ENCODE results near the gene DNPH1. TPM values are rescaled to one million over a fixed set of nuclear protein-coding genes. Genes with fewer than 3 reads are reported as not detected.

DNPH1 gene
- polyA plus RNA-seq, 2 of the 4 experiments (the other 2 are of a cell fraction) = 63.2 to 82.0 TPM

GRCh38 chr6:43235841-43236240 lies 6.6 kb upstream of the DNPH1 start:
- POLR2A ChIA-PET = no interaction called here
- DNase-seq (ENCODE audit: low read depth in 1 of 2, low spot score in 1 of 2) (no peak), FAIRE-seq (no peak), ATAC-seq (no peak)
- no peak overlapping the region for H3K4me2 ChIP-seq
- H3K4me3 ChIP-seq = no peak overlapping the region
- H3K27ac ChIP-seq = no peak overlapping the region
- CTCF ChIA-PET = no interaction called here
- peaks cover 7% of the 10 kb centered on the region; the same call in 1 of the 3 replicates for H3K9me3 ChIP-seq
- H3K4me1 ChIP-seq = no peaks in the 10 kb centered on the region
- 53% methylated on average over 2 of the region's 2 CpGs for WGBS (ENCODE audit: missing lambda C conversion rate)
- no peak for TF ChIP-seq POLR2A (IDR thresholded peaks at IDR 0.05; ENCODE audit: low read length)
- no peak for TF ChIP-seq PBX3 (IDR thresholded peaks at IDR 0.05)
- TF ChIP-seq CHD2 (IDR thresholded peaks at IDR 0.05; ENCODE audit: low read length, partially characterized antibody) = no peak
- no peak for TF ChIP-seq POLR2AphosphoS2 (conservative IDR thresholded peaks at IDR 0.05; ENCODE audit: low read length)
- no peak for TF ChIP-seq KDM5A (IDR thresholded peaks at IDR 0.05)
- TF ChIP-seq HOXB13 (CRISPR knock-in tag; IDR thresholded peaks at IDR 0.05; ENCODE audit: low read depth) = no peak
- no peak for TF ChIP-seq RAD21 (conservative IDR thresholded peaks at IDR 0.05 in 1 of 2, IDR thresholded peaks at IDR 0.05 in 1 of 2)
- TF ChIP-seq BHLHE40 (IDR thresholded peaks at IDR 0.05; ENCODE audit: low read depth, low read length) = no peak
- no peak for TF ChIP-seq FOSB (CRISPR knock-in tag; IDR thresholded peaks at IDR 0.05)
- TF ChIP-seq, protein P1, sequence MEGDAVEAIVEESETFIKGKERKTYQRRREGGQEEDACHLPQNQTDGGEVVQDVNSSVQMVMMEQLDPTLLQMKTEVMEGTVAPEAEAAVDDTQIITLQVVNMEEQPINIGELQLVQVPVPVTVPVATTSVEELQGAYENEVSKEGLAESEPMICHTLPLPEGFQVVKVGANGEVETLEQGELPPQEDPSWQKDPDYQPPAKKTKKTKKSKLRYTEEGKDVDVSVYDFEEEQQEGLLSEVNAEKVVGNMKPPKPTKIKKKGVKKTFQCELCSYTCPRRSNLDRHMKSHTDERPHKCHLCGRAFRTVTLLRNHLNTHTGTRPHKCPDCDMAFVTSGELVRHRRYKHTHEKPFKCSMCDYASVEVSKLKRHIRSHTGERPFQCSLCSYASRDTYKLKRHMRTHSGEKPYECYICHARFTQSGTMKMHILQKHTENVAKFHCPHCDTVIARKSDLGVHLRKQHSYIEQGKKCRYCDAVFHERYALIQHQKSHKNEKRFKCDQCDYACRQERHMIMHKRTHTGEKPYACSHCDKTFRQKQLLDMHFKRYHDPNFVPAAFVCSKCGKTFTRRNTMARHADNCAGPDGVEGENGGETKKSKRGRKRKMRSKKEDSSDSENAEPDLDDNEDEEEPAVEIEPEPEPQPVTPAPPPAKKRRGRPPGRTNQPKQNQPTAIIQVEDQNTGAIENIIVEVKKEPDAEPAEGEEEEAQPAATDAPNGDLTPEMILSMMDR (IDR thresholded peaks at IDR 0.05) = no peak
- TF ChIP-seq SREBF2 (IDR thresholded peaks at IDR 0.05) = no peak
- TF ChIP-seq, protein P2, sequence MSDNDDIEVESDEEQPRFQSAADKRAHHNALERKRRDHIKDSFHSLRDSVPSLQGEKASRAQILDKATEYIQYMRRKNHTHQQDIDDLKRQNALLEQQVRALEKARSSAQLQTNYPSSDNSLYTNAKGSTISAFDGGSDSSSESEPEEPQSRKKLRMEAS (IDR thresholded peaks at IDR 0.05) = no peak
- TF ChIP-seq RFX5 (IDR thresholded peaks at IDR 0.05) = no peak
- no peak for TF ChIP-seq FOXS1 (CRISPR knock-in tag; IDR thresholded peaks at IDR 0.05)
- TF ChIP-seq E2F6 (IDR thresholded peaks at IDR 0.05; ENCODE audit: borderline replicate concordance, low read depth) = no peak
- TF ChIP-seq CHD4 (IDR thresholded peaks at IDR 0.05; ENCODE audit: borderline replicate concordance) = no peak
- TF ChIP-seq RNF2 (IDR thresholded peaks at IDR 0.05; ENCODE audit: borderline replicate concordance, low read depth) = no peak
- no peak for TF ChIP-seq CBX8 (IDR thresholded peaks at IDR 0.05)
- TF ChIP-seq NR3C1 (IDR thresholded peaks at IDR 0.05) = no peak

GRCh38 chr6:43231735-43232450 lies 2.6 kb upstream of the DNPH1 start:
- Histone ChIP-seq H3K4me2 (no peak overlapping the region), H3K27ac (no peak overlapping the region), H3K4me3 (no peak overlapping the region), H3K4me1 (peaks cover 3% of the 10 kb centered on the region; the same call in 1 of the 3 replicates), H3K9me3 (no peaks in the 10 kb centered on the region)
- ChIA-PET POLR2A (no interaction called here), CTCF (interaction anchor here (1.3 to 3.9 kb wide), 3 partner anchors 26 to 274 kb away, joined by 3 to 27 read pairs (median 14); no protein-coding TSS in a partner anchor)
- no peak for ATAC-seq
- no peak for DNase-seq (ENCODE audit: low read depth in 1 of 2, low spot score in 1 of 2)
- TF ChIP-seq, protein P3, sequence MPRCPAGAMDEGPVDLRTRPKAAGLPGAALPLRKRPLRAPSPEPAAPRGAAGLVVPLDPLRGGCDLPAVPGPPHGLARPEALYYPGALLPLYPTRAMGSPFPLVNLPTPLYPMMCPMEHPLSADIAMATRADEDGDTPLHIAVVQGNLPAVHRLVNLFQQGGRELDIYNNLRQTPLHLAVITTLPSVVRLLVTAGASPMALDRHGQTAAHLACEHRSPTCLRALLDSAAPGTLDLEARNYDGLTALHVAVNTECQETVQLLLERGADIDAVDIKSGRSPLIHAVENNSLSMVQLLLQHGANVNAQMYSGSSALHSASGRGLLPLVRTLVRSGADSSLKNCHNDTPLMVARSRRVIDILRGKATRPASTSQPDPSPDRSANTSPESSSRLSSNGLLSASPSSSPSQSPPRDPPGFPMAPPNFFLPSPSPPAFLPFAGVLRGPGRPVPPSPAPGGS (IDR thresholded peaks at IDR 0.05) = no peak
- TF ChIP-seq ZNF302 (CRISPR knock-in tag; IDR thresholded peaks at IDR 0.05) (no peak), E2F6 (IDR thresholded peaks at IDR 0.05; ENCODE audit: borderline replicate concordance, low read depth) (no peak), SREBF2 (IDR thresholded peaks at IDR 0.05) (no peak), NFE2L2 (conservative IDR thresholded peaks at IDR 0.05; ENCODE audit: low read length) (no peak), FOSB (CRISPR knock-in tag; IDR thresholded peaks at IDR 0.05) (no peak), HOXB5 (CRISPR knock-in tag; IDR thresholded peaks at IDR 0.05) (no peak), RFX5 (IDR thresholded peaks at IDR 0.05) (no peak), JUN (IDR thresholded peaks at IDR 0.05) (no peak), ZFP36 (IDR thresholded peaks at IDR 0.05; ENCODE audit: borderline replicate concordance, partially characterized antibody) (no peak), KDM1A (IDR thresholded peaks at IDR 0.05; ENCODE audit: low read depth) (no peak), TFCP2L1 (CRISPR knock-in tag; IDR thresholded peaks at IDR 0.05) (no peak), EP300 (IDR thresholded peaks at IDR 0.05) (no peak), CHD2 (IDR thresholded peaks at IDR 0.05; ENCODE audit: low read length, partially characterized antibody) (no peak), SMC3 (IDR thresholded peaks at IDR 0.05) (no peak), CEBPB (IDR thresholded peaks at IDR 0.05) (no peak), GATA3 (IDR thresholded peaks at IDR 0.05; ENCODE audit: borderline replicate concordance) (no peak)
- TF ChIP-seq, protein P2 (IDR thresholded peaks at IDR 0.05) = no peak
- no peak for FAIRE-seq
- WGBS (ENCODE audit: missing lambda C conversion rate) = 9% methylated on average over 2 of the region's 3 CpGs
